ENCODE data around the gene KCND2.

DNA sequence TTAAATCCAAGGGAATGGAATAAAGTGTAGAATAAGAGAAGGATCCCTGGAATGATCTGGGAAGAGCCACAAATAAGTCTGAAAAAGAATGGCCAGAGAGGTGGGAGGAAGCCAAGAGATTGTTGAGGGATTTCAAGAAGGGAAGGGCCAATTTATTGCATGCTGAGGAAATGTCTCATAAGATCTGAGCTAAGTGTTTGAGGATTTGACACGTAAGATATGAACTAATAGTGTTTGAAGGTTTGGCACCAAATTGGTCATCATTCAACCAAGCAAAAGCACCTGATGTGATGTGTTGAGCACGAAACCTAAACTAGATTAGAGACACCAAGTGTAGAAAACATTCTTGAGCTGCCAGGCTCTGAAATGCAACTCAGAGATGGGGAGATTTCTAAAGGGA lies 487.1 kb downstream of the KCND2 start:
- TF ChIP-seq POLR2A (IDR thresholded peaks at IDR 0.05; ENCODE audit: low read depth, low read length) = no peak
- TF ChIP-seq POLR2AphosphoS5 (IDR thresholded peaks at IDR 0.05; ENCODE audit: low read depth, low read length) = no peak
- TF ChIP-seq TAF1 (IDR thresholded peaks at IDR 0.05; ENCODE audit: borderline replicate concordance, low read depth, low read length) = no peak
